Measurements from ENCODE around the gene ARID1A. TPM values are rescaled to one million over a fixed set of nuclear protein-coding genes. Genes with fewer than 3 reads are reported as not detected.
"Not testable (repeated sequence)": the region's sequence is repeated elsewhere in the genome, so short reads cannot be mapped to it uniquely, and the experiment has no call there.

The ARID1A gene
- polyA plus RNA-seq, 4 donors = 85.5 to 102 (median 90.5) TPM

GRCh38 chr1:26785611-26786436, 90.0 kb downstream of the ARID1A start:
- no peak for DNase-seq (ENCODE audit: low read depth in 4 of 4, low spot score in 3 of 4)

- no peak for DNase-seq (ENCODE audit: low read depth in 4 of 4, low spot score in 3 of 4)
These were observed 90.9 kb downstream of the ARID1A start for GRCh38 chr1:26786437-26787380.

- DNase-seq (ENCODE audit: low read depth in 4 of 4, low spot score in 3 of 4) = no peak
These were observed 91.5 kb downstream of the ARID1A start for GRCh38 chr1:26787381-26787705.

- DNase-seq (ENCODE audit: low read depth in 4 of 4, low spot score in 3 of 4) = peak; percentile 76 to 90 (median 81)
These were observed 92.1 kb downstream of the ARID1A start, which contains the start of gene PIGV for GRCh38 chr1:26787706-26788514. Gene PIGV (plus strand): TSS chr1:26787950. CDS start chr1:26790816, 2,866 bp downstream.

GRCh38 chr1:26788515-26788785, 92.6 kb downstream of the ARID1A start:
- DNase-seq (ENCODE audit: low read depth in 4 of 4, low spot score in 3 of 4) = no peak

GRCh38 chr1:26788836-26789611, 93.2 kb downstream of the ARID1A start:
- peak in 2 of 4 donors; percentile 78 to 82 for DNase-seq (ENCODE audit: low read depth in 4 of 4, low spot score in 3 of 4)

GRCh38 chr1:26789612-26789865, 93.7 kb downstream of the ARID1A start:
- DNase-seq (ENCODE audit: low read depth in 4 of 4, low spot score in 3 of 4) = no peak

- DNase-seq (ENCODE audit: low read depth in 4 of 4, low spot score in 3 of 4) = no peak
These were observed 94.1 kb downstream of the ARID1A start for GRCh38 chr1:26789931-26790330.

- DNase-seq (ENCODE audit: low read depth in 4 of 4, low spot score in 3 of 4) = no peak
These were observed 94.7 kb downstream of the ARID1A start for GRCh38 chr1:26790551-26790953.

GRCh38 chr1:26791148-26791547, 95.3 kb downstream of the ARID1A start:
- no peak for DNase-seq (ENCODE audit: low read depth in 4 of 4, low spot score in 3 of 4)

- no peak for DNase-seq (ENCODE audit: low read depth in 4 of 4, low spot score in 3 of 4)
These were observed 95.8 kb downstream of the ARID1A start for GRCh38 chr1:26791626-26792025.

- DNase-seq (ENCODE audit: low read depth in 4 of 4, low spot score in 3 of 4) = no peak
These were observed 97.1 kb downstream of the ARID1A start for GRCh38 chr1:26792924-26793323.

GRCh38 chr1:26794391-26794790, 98.6 kb downstream of the ARID1A start:
- no peak for DNase-seq (ENCODE audit: low read depth in 4 of 4, low spot score in 3 of 4)

GRCh38 chr1:26797627-26798026, 101.8 kb downstream of the ARID1A start:
- no peak for DNase-seq (ENCODE audit: low read depth in 4 of 4, low spot score in 3 of 4)

GRCh38 chr1:26799479-26800142, 103.8 kb downstream of the ARID1A start:
- DNase-seq (ENCODE audit: low read depth in 4 of 4, low spot score in 3 of 4) = no peak

- not testable (repeated sequence) for DNase-seq (ENCODE audit: low read depth in 4 of 4, low spot score in 3 of 4)
These were observed 108.1 kb downstream of the ARID1A start for GRCh38 chr1:26803932-26804331.

GRCh38 chr1:26810105-26810504, 114.3 kb downstream of the ARID1A start:
- not testable (repeated sequence) for DNase-seq (ENCODE audit: low read depth in 4 of 4, low spot score in 3 of 4)

- no peak for DNase-seq (ENCODE audit: low read depth in 4 of 4, low spot score in 3 of 4)
These were observed 115.2 kb downstream of the ARID1A start for GRCh38 chr1:26811057-26811456.

GRCh38 chr1:26811708-26812107, 115.9 kb downstream of the ARID1A start:
- no peak for DNase-seq (ENCODE audit: low read depth in 4 of 4, low spot score in 3 of 4)

- no peak for DNase-seq (ENCODE audit: low read depth in 4 of 4, low spot score in 3 of 4)
These were observed 118.6 kb downstream of the ARID1A start for GRCh38 chr1:26814377-26814776.
